Loucy (cell line): ENCODE results near the gene FLT3LG.
A peak's percentile ranks its signal among the peaks of the same experiment; 100 is the strongest.

Experiments used
- H2AFZ ChIP-seq: fragments of 200-600 bp; sonication (generic); 2 replicates; pipeline ENCODE4 v1.6.0; 2016; ENCODE audit warnings: antibody characterized with exemption, mild to moderate bottlenecking, low read length, moderate library complexity
- H3F3A ChIP-seq: fragments of 200-600 bp; 2 replicates; pipeline ENCODE4 v1.6.0; 2016; ENCODE audit warnings: antibody characterized with exemption, low read depth, mild to moderate bottlenecking
- H3K27me3 ChIP-seq: fragments of 200-600 bp; sonication (generic); 2 replicates; pipeline ENCODE4 v1.6.1; 2014; ENCODE audit warnings: low read length, mild to moderate bottlenecking; ENCODE audit not compliant: insufficient read depth, poor library complexity, severe bottlenecking
- H3K36me3 ChIP-seq: fragments of 200-600 bp; sonication (generic); 2 replicates; pipeline ENCODE4 v1.6.1; 2016; ENCODE audit warnings: low read length; ENCODE audit not compliant: insufficient read depth
- H3K4me1 ChIP-seq: fragments of 200-600 bp; sonication (generic); 2 replicates; pipeline ENCODE4 v1.5.1; 2014; ENCODE audit warnings: low read length, mild to moderate bottlenecking; ENCODE audit not compliant: insufficient read depth, poor library complexity, severe bottlenecking
- H3K4me2 ChIP-seq: fragments of 200-600 bp; sonication (generic); 2 replicates; pipeline ENCODE4 v1.6.0; 2014; ENCODE audit warnings: antibody characterized with exemption, low read length, low read depth, mild to moderate bottlenecking; ENCODE audit not compliant: poor library complexity, severe bottlenecking
- H3K4me3 ChIP-seq: fragments of 200-600 bp; sonication (generic); 2 replicates; pipeline ENCODE4 v1.5.1; 2014; ENCODE audit warnings: low read length, mild to moderate bottlenecking, mixed read lengths; ENCODE audit not compliant: poor library complexity, severe bottlenecking
- H3K79me2 ChIP-seq: fragments of 200-600 bp; sonication (generic); 2 replicates; pipeline ENCODE4 v1.6.1; 2014; ENCODE audit warnings: low read length; ENCODE audit not compliant: insufficient read depth
- H3K9ac ChIP-seq: fragments of 200-600 bp; sonication (generic); 2 replicates; pipeline ENCODE4 v1.6.0; 2014; ENCODE audit warnings: mild to moderate bottlenecking, low read depth, low read length, moderate library complexity; ENCODE audit not compliant: poor library complexity, severe bottlenecking
- H3K9me2 ChIP-seq: fragments of 200-600 bp; sonication (generic); replicated peaks from 2 replicates; pipeline ENCODE4 v1.6.1; 2016; ENCODE audit warnings: low read depth, low read length, mixed read lengths
- H3K9me3 ChIP-seq: fragments of 200-600 bp; sonication (generic); 2 replicates; pipeline ENCODE4 v1.6.1; 2014; ENCODE audit warnings: mild to moderate bottlenecking, antibody characterized with exemption, low read length, low read depth; ENCODE audit not compliant: insufficient read depth
- H4K20me1 ChIP-seq: fragments of 200-600 bp; sonication (generic); 2 replicates; pipeline ENCODE4 v1.6.0; 2014; ENCODE audit warnings: antibody characterized with exemption, low read length, mild to moderate bottlenecking; ENCODE audit not compliant: insufficient read depth, poor library complexity, severe bottlenecking
- CTCF ChIP-seq: fragments of 200-600 bp; sonication (generic); conservative IDR thresholded peaks from 2 replicates; pipeline ENCODE4 v1.5.1; 2014; ENCODE audit warnings: mild to moderate bottlenecking, antibody characterized with exemption, low read length
- EZH2phosphoT487 ChIP-seq: fragments of 200-600 bp; IDR thresholded peaks from 2 replicates; pipeline ENCODE4 v1.6.1; 2018; ENCODE audit warnings: antibody characterized with exemption, mild to moderate bottlenecking, moderate library complexity, borderline replicate concordance

The FLT3LG gene

GRCh38 chr19:49441210-49441959 is 32.6 kb upstream of the FLT3LG start, which contains the start of gene SLC17A7:
Gene SLC17A7, minus strand, starts transcription at chr19:49441527. Its CDS starts 148 bp downstream, at chr19:49441379.
- 0 out of 2 replicates have a peak within 1 kb of the TSS, but pooled peaks have one; percentile 98 for H2AFZ ChIP-seq
- peak within 1 kb of the TSS; percentile 94 for H3K4me2 ChIP-seq
- H3K4me1 ChIP-seq: peaks cover 11% of the 10 kb centered on the region
- H3F3A ChIP-seq: peaks cover 8% of the 10 kb centered on the region; the same call in 1 of the 2 replicates
- no peaks in the 10 kb centered on the region for H3K27me3 ChIP-seq
- H3K4me3 ChIP-seq: peak within 1 kb of the TSS; percentile 90
- H3K79me2 ChIP-seq: no peaks in the 10 kb centered on the region
- no peaks in the 10 kb centered on the region for H3K9me3 ChIP-seq
- no peak within 1 kb of the TSS for H3K9ac ChIP-seq
- no peaks in the 10 kb centered on the region for H3K9me2 ChIP-seq
- H3K36me3 ChIP-seq: no peaks in the 10 kb centered on the region
- TF ChIP-seq CTCF (no peak), EZH2phosphoT487 (no peak)
- no peaks in the 10 kb centered on the region for H4K20me1 ChIP-seq

GRCh38 chr19:49441960-49442350 is 32.1 kb upstream of the FLT3LG start:
- peak overlapping the region; percentile 90 for H3K4me3 ChIP-seq

DNA sequence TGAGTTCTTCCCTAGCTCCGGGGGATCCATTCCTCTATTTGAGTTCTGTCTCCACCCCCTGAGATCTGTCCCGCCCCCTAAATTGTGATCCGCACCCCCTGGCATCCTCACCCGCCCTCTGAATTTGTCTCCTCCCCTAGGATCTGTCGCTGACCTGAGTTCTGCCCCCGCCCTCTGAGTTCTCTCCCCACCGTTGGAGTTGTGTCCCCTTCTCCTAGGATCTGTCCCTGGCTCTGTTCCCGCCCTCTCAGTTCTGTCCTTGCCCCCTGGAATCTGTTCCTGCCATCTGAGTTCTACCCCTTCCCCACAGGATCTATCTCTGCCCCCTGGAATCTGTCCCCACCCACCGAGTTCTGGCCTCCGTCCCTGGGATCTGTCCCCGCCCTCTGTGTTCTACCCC is 31.7 kb upstream of the FLT3LG start:
- Histone ChIP-seq H3K9me3 (no peaks in the 10 kb centered on the region), H3K4me3 (peak overlapping the region; percentile 90), H3K36me3 (no peaks in the 10 kb centered on the region), H2AFZ (peak overlapping the region; percentile 98; the same call in 1 of the 2 replicates), H3K9ac (peak overlapping the region; percentile 90), H3K4me1 (peaks cover 11% of the 10 kb centered on the region), H3K27me3 (no peaks in the 10 kb centered on the region), H4K20me1 (peaks cover 6% of the 10 kb centered on the region), H3F3A (peaks cover 8% of the 10 kb centered on the region; the same call in 1 of the 2 replicates), H3K79me2 (no peaks in the 10 kb centered on the region; the same call in 1 of the 2 replicates), H3K9me2 (no peaks in the 10 kb centered on the region), H3K4me2 (peak overlapping the region; percentile 94)
- TF ChIP-seq CTCF: no peak
- TF ChIP-seq EZH2phosphoT487: no peak

More at GRCh38 chr19:49441960-49442350, 32.1 kb upstream of the FLT3LG start:
- no peak overlapping the region for H3K9ac ChIP-seq
- H3K79me2 ChIP-seq: no peaks in the 10 kb centered on the region
- peaks cover 8% of the 10 kb centered on the region; the same call in 1 of the 2 replicates for H3F3A ChIP-seq
- no peaks in the 10 kb centered on the region for H3K9me3 ChIP-seq
- H2AFZ ChIP-seq: no peak overlapping the region
- peak overlapping the region; percentile 94 for H3K4me2 ChIP-seq
- H4K20me1 ChIP-seq: peaks cover 2% of the 10 kb centered on the region
- no peaks in the 10 kb centered on the region for H3K9me2 ChIP-seq
- H3K27me3 ChIP-seq: no peaks in the 10 kb centered on the region
- peaks cover 11% of the 10 kb centered on the region for H3K4me1 ChIP-seq
- TF ChIP-seq EZH2phosphoT487: no peak
- TF ChIP-seq CTCF: no peak
- no peaks in the 10 kb centered on the region for H3K36me3 ChIP-seq
